ENCODE measurements around the gene SCMH1. TPM values are rescaled to one million over a fixed set of nuclear protein-coding genes. Genes with fewer than 3 reads are reported as not detected.

The SCMH1 gene
- total RNA-seq, 1 donor from 2014 or later = 51.3 TPM

DNA sequence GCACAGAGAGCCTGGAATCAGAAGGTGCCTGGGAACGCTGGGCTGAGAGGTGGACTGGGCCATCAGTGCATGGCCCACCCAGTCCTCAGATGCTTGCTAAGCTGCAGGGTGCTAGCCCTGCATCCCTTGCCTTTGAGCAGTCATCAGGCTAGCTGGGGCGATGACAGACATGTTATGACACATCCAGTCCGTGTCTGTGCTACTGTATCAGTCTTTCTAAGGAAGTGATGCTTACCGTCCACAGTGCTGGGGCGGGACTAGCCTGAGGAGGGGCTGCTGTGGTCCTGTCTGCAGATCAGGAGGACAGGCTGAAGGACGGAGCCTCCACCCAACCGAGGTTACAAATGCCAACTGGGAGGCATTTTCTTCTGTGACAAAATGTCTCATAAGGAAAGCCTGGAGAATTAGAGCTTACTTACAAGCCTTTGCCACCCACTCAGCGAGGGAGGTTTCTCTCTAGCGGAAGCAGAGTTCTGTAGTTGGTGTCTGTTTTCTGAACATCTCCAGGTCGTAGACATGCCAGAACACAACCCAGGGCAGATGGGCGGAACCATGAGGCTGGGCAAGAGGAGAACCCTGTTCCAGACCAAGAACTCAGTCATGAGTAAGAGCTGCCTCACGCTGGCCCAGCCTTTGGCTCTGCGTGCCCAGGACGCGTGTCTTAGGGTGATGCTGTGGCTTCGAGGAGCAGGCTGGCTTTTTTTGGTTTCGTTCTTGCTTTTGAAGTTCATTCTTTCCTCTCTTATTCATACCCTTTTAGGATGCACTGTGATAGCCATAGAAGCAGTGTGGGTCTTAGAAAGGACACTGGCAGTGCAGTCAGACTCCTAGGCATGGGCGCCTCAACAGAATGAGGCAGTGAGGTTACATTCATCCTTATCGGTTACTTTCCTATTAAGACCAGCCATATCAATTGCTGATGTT lies 234.9 kb downstream of the SCMH1 start:
- Mint-ChIP-seq H3K27ac (ENCODE audit: unreplicated experiment) (no peak overlapping the region), H3K9me3 (ENCODE audit: unreplicated experiment) (no peaks in the 10 kb centered on the region), H3K27me3 (ENCODE audit: unreplicated experiment) (no peaks in the 10 kb centered on the region), H3K4me1 (ENCODE audit: unreplicated experiment) (peaks cover 13% of the 10 kb centered on the region), H3K36me3 (ENCODE audit: low read depth, unreplicated experiment) (peaks cover 44% of the 10 kb centered on the region), H3K4me3 (ENCODE audit: unreplicated experiment) (no peak overlapping the region)
- DNase-seq (ENCODE audit: low spot score) = no peak
- TF ChIP-seq CTCF (IDR thresholded peaks at IDR 0.05; ENCODE audit: unreplicated experiment) = no peak

GRCh38 chr1:41005876-41006275 lies 236.2 kb downstream of the SCMH1 start:
- Mint-ChIP-seq H3K4me1 (ENCODE audit: unreplicated experiment) (peaks cover 12% of the 10 kb centered on the region), H3K27ac (ENCODE audit: unreplicated experiment) (peak overlapping the region; percentile 34), H3K36me3 (ENCODE audit: low read depth, unreplicated experiment) (peaks cover 44% of the 10 kb centered on the region), H3K27me3 (ENCODE audit: unreplicated experiment) (no peaks in the 10 kb centered on the region), H3K9me3 (ENCODE audit: unreplicated experiment) (no peaks in the 10 kb centered on the region), H3K4me3 (ENCODE audit: unreplicated experiment) (peak overlapping the region; percentile 29)
- no peak for DNase-seq (ENCODE audit: low spot score)
- TF ChIP-seq CTCF (IDR thresholded peaks at IDR 0.05; ENCODE audit: unreplicated experiment) = no peak

GRCh38 chr1:41003640-41004220 lies 238.4 kb downstream of the SCMH1 start:
- H3K4me1 Mint-ChIP-seq (ENCODE audit: unreplicated experiment) = peaks cover 9% of the 10 kb centered on the region
- H3K36me3 Mint-ChIP-seq (ENCODE audit: low read depth, unreplicated experiment) = peaks cover 38% of the 10 kb centered on the region
- no peak for DNase-seq (ENCODE audit: low spot score)
- H3K9me3 Mint-ChIP-seq (ENCODE audit: unreplicated experiment) = no peaks in the 10 kb centered on the region
- H3K27ac Mint-ChIP-seq (ENCODE audit: unreplicated experiment) = peak overlapping the region; percentile 52
- no peak overlapping the region for H3K4me3 Mint-ChIP-seq (ENCODE audit: unreplicated experiment)
- peaks cover 2% of the 10 kb centered on the region for H3K27me3 Mint-ChIP-seq (ENCODE audit: unreplicated experiment)
- peak; percentile 14 for TF ChIP-seq CTCF (IDR thresholded peaks at IDR 0.05; ENCODE audit: unreplicated experiment)

DNA sequence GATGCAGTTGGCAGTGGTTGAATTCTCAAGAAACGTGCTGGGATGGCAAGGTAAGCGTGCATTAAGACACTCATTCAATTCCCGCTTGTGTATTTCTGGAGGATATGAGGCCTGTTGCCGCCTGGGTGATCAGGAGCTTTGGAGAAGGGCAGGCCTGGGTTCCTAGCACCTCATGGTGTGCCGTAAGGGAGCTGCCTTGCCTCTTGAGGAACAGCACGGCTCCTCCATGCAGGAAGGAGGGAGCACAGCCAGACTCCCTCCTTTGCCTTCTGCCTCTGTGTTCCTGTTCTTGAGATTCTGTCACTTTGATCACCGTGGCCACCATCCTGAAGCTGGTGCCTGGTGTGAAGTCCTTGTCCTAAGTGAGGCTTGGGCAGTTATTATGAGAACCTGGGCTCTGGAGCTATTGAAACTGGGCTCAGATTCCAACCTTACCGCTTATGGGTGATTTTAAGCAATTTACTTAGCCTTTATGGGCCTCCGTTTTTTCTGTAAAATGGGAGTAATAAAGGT lies 238.9 kb downstream of the SCMH1 start:
- Mint-ChIP-seq H3K9me3 (ENCODE audit: unreplicated experiment) (no peaks in the 10 kb centered on the region), H3K27me3 (ENCODE audit: unreplicated experiment) (peaks cover 2% of the 10 kb centered on the region), H3K36me3 (ENCODE audit: low read depth, unreplicated experiment) (peaks cover 40% of the 10 kb centered on the region), H3K27ac (ENCODE audit: unreplicated experiment) (peak overlapping the region; percentile 52), H3K4me3 (ENCODE audit: unreplicated experiment) (no peak overlapping the region), H3K4me1 (ENCODE audit: unreplicated experiment) (peaks cover 4% of the 10 kb centered on the region)
- no peak for DNase-seq (ENCODE audit: low spot score)
- no peak for TF ChIP-seq CTCF (IDR thresholded peaks at IDR 0.05; ENCODE audit: unreplicated experiment)

DNA sequence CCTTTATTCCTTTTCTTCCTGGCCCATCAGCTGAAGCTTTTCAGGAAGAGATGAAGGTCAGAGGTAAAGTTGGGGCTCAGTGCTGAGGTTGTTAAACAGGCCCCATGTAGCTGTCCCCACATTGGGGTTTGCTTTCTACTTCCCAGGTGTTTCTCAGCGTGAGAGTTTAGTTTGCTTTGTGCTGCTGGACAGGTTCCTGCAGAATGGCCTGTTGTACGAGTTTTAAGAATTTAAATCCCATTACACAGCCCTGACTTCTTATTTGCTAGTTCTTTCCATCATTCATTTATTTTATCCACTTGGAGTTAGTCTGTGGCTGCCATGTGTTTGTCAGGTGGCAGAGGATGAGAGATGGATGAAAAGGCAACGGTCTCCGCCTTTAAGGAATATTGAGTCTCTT lies 243.4 kb downstream of the SCMH1 start:
- Mint-ChIP-seq H3K9me3 (ENCODE audit: unreplicated experiment) (no peaks in the 10 kb centered on the region), H3K27ac (ENCODE audit: unreplicated experiment) (no peak overlapping the region), H3K36me3 (ENCODE audit: low read depth, unreplicated experiment) (peaks cover 47% of the 10 kb centered on the region), H3K4me1 (ENCODE audit: unreplicated experiment) (no peaks in the 10 kb centered on the region), H3K27me3 (ENCODE audit: unreplicated experiment) (peaks cover 3% of the 10 kb centered on the region), H3K4me3 (ENCODE audit: unreplicated experiment) (peak overlapping the region; percentile 48)
- DNase-seq (ENCODE audit: low spot score) = no peak
- TF ChIP-seq CTCF (IDR thresholded peaks at IDR 0.05; ENCODE audit: unreplicated experiment) = no peak

Data from endothelial cell (in vitro differentiated cells).